SK-MEL-5 (cell line): Measurements from ENCODE around the gene TMCC2. TPM values are rescaled to one million over a fixed set of nuclear protein-coding genes. Genes with fewer than 3 reads are reported as not detected.

Experiments
- total RNA-seq: library from RNA; depleted of rRNA; stranded (reverse); fragments of >200 nt; shearing (Covaris generic); gene quantifications from 2 replicates; pipeline ENCODE4 v1.2.3, GENCODE V29; 2014; rRNA removed

The TMCC2 gene
- total RNA-seq, 1 experiment from 2014 or later, result 22.1 TPM

Other genes starting within 250 kb of the TMCC2 start
- not detected in 2 replicates for gene CNTN2, start 184.7 kb upstream of the TMCC2 start, total RNA-seq
- 1.3 and 1.9 TPM in 2 replicates for gene TMEM81, start 143.5 kb upstream of the TMCC2 start, total RNA-seq
- 19.7 and 20.1 TPM in 2 replicates for gene RBBP5, start 106.0 kb upstream of the TMCC2 start, total RNA-seq
- 31.1 and 32.8 TPM in 2 replicates for gene DSTYK, start 16.2 kb upstream of the TMCC2 start, total RNA-seq
- 0.13 and 0.55 TPM in 2 replicates for gene NUAK2, start 93.8 kb downstream of the TMCC2 start, total RNA-seq
- 0.37 and 0.85 TPM in 2 replicates for gene KLHDC8A, start 129.0 kb downstream of the TMCC2 start, total RNA-seq
- gene LEMD1, start 194.1 kb downstream of the TMCC2 start, total RNA-seq, result 0.72 and 1.6 TPM in 2 replicates
- 0.87 and 1.1 TPM in 2 replicates for gene BLACAT1, start 228.1 kb downstream of the TMCC2 start, total RNA-seq